ENCODE measurements around the gene NXPH3. TPM values are rescaled to one million over a fixed set of nuclear protein-coding genes. Genes with fewer than 3 reads are reported as not detected.

The NXPH3 gene
- total RNA-seq, 5 donors from 2014 or later (not counting 1 experiment from before 2014, with no cell fraction given) = not detected

GRCh38 chr17:49598918-49599317 is 23.2 kb downstream of the NXPH3 start:
- no peak overlapping the region for H3K4me3 Mint-ChIP-seq
- no peak for DNase-seq
- H3K36me3 Mint-ChIP-seq = peaks cover 73% of the 10 kb centered on the region
- CTCF ChIA-PET = interaction anchor here in 1 of 2 donors (0.7 kb wide), 1 partner anchor 110 kb away, joined by 3 read pairs; no protein-coding TSS in a partner anchor
- no peaks in the 10 kb centered on the region for H3K9me3 ChIP-seq
- POLR2A ChIA-PET = no interaction called here
- no peak overlapping the region for H3K27ac ChIP-seq (ENCODE audit: low read length)
- no peaks in the 10 kb centered on the region for H3K9me3 Mint-ChIP-seq
- H3K27ac Mint-ChIP-seq = no peak overlapping the region
- no peaks in the 10 kb centered on the region for H3K4me1 ChIP-seq (ENCODE audit: control insufficient read depth in 1 of 2, extremely low read depth in 1 of 2, insufficient read depth in 2 of 2, low read length in 2 of 2)
- H3K27me3 ChIP-seq (replicated peaks in 1 of 2; ENCODE audit: control insufficient read depth in 2 of 2, extremely low read depth in 1 of 2, insufficient read depth in 2 of 2, low read length in 1 of 2) = no peaks in the 10 kb centered on the region
- H3K4me1 Mint-ChIP-seq = no peaks in the 10 kb centered on the region
- H3K4me3 ChIP-seq (ENCODE audit: control insufficient read depth in 1 of 2, extremely low read depth in 1 of 2, low read length in 1 of 2) = no peak overlapping the region
- ATAC-seq (replicated peaks in 1 of 4) = no peak
- H3K36me3 ChIP-seq (ENCODE audit: control insufficient read depth in 2 of 2, extremely low read depth in 1 of 2, insufficient read depth in 1 of 2, low read length in 1 of 2) = peaks cover 11 to 88% of the 10 kb centered on the region in 2 donors
- no peaks in the 10 kb centered on the region for H3K27me3 Mint-ChIP-seq
- WGBS (ENCODE audit: insufficient coverage) = 100% methylated on average over 1 of the region's 3 CpGs

GRCh38 chr17:49600949-49601348 is 25.3 kb downstream of the NXPH3 start:
- Mint-ChIP-seq H3K27ac (no peak overlapping the region), H3K9me3 (no peaks in the 10 kb centered on the region), H3K36me3 (peaks cover 78% of the 10 kb centered on the region), H3K27me3 (no peaks in the 10 kb centered on the region), H3K4me3 (no peak overlapping the region), H3K4me1 (no peaks in the 10 kb centered on the region)
- ChIA-PET POLR2A (no interaction called here), CTCF (no interaction called here)
- no peaks in the 10 kb centered on the region for H3K9me3 ChIP-seq
- ATAC-seq (replicated peaks in 1 of 4) (no peak), DNase-seq (no peak)
- no peak overlapping the region for H3K27ac ChIP-seq (ENCODE audit: low read length)
- H3K4me3 ChIP-seq (ENCODE audit: control insufficient read depth in 1 of 2, extremely low read depth in 1 of 2, low read length in 1 of 2) = no peak overlapping the region
- H3K36me3 ChIP-seq (ENCODE audit: control insufficient read depth in 2 of 2, extremely low read depth in 1 of 2, insufficient read depth in 1 of 2, low read length in 1 of 2) = peaks cover 13 to 92% of the 10 kb centered on the region in 2 donors
- H3K4me1 ChIP-seq (ENCODE audit: control insufficient read depth in 1 of 2, extremely low read depth in 1 of 2, insufficient read depth in 2 of 2, low read length in 2 of 2) = no peaks in the 10 kb centered on the region
- no peaks in the 10 kb centered on the region for H3K27me3 ChIP-seq (replicated peaks in 1 of 2; ENCODE audit: control insufficient read depth in 2 of 2, extremely low read depth in 1 of 2, insufficient read depth in 2 of 2, low read length in 1 of 2)

GRCh38 chr17:49602783-49603182 is 27.1 kb downstream of the NXPH3 start:
- ATAC-seq (replicated peaks in 1 of 4) = no peak
- no peaks in the 10 kb centered on the region for H3K9me3 Mint-ChIP-seq
- H3K27me3 ChIP-seq (replicated peaks in 1 of 2; ENCODE audit: control insufficient read depth in 2 of 2, extremely low read depth in 1 of 2, insufficient read depth in 2 of 2, low read length in 1 of 2) = no peaks in the 10 kb centered on the region
- H3K36me3 Mint-ChIP-seq = peaks cover 72% of the 10 kb centered on the region
- H3K4me1 ChIP-seq (ENCODE audit: control insufficient read depth in 1 of 2, extremely low read depth in 1 of 2, insufficient read depth in 2 of 2, low read length in 2 of 2) = no peaks in the 10 kb centered on the region
- no peak overlapping the region for H3K27ac Mint-ChIP-seq
- no peak overlapping the region for H3K27ac ChIP-seq (ENCODE audit: low read length)
- H3K36me3 ChIP-seq (ENCODE audit: control insufficient read depth in 2 of 2, extremely low read depth in 1 of 2, insufficient read depth in 1 of 2, low read length in 1 of 2) = peaks cover 13 to 93% of the 10 kb centered on the region in 2 donors
- CTCF ChIA-PET = no interaction called here
- H3K9me3 ChIP-seq = no peaks in the 10 kb centered on the region
- no peak overlapping the region for H3K4me3 ChIP-seq (ENCODE audit: control insufficient read depth in 1 of 2, extremely low read depth in 1 of 2, low read length in 1 of 2)
- H3K4me3 Mint-ChIP-seq = no peak overlapping the region
- no peaks in the 10 kb centered on the region for H3K4me1 Mint-ChIP-seq
- POLR2A ChIA-PET = interaction anchor here in 1 of 2 donors (0.5 kb wide), 1 partner anchor 28 kb away, joined by 4 read pairs; no protein-coding TSS in a partner anchor
- no peaks in the 10 kb centered on the region for H3K27me3 Mint-ChIP-seq
- DNase-seq = no peak

GRCh38 chr17:49603238-49603637 is 27.6 kb downstream of the NXPH3 start:
- ATAC-seq (replicated peaks in 1 of 4) (no peak), DNase-seq (no peak)
- no peak overlapping the region for H3K4me3 ChIP-seq (ENCODE audit: control insufficient read depth in 1 of 2, extremely low read depth in 1 of 2, low read length in 1 of 2)
- no peak overlapping the region for H3K4me3 Mint-ChIP-seq
- no peaks in the 10 kb centered on the region for H3K27me3 ChIP-seq (replicated peaks in 1 of 2; ENCODE audit: control insufficient read depth in 2 of 2, extremely low read depth in 1 of 2, insufficient read depth in 2 of 2, low read length in 1 of 2)
- H3K4me1 ChIP-seq (ENCODE audit: control insufficient read depth in 1 of 2, extremely low read depth in 1 of 2, insufficient read depth in 2 of 2, low read length in 2 of 2) = no peaks in the 10 kb centered on the region
- H3K36me3 Mint-ChIP-seq = peaks cover 72% of the 10 kb centered on the region
- no CpG with 5 or more reads among the region's 3 CpGs for WGBS (ENCODE audit: insufficient coverage)
- no peak overlapping the region for H3K27ac ChIP-seq (ENCODE audit: low read length)
- ChIA-PET POLR2A (interaction anchor here in 1 of 2 donors (0.5 kb wide), 1 partner anchor 29 kb away, joined by 4 read pairs; no protein-coding TSS in a partner anchor), CTCF (interaction anchor here in 1 of 2 donors (0.5 to 0.6 kb wide), 2 partner anchors 58 to 101 kb away, joined by 8 to 11 read pairs; no protein-coding TSS in a partner anchor)
- no peaks in the 10 kb centered on the region for H3K4me1 Mint-ChIP-seq
- no peaks in the 10 kb centered on the region for H3K9me3 ChIP-seq
- peaks cover 10 to 93% of the 10 kb centered on the region in 2 donors for H3K36me3 ChIP-seq (ENCODE audit: control insufficient read depth in 2 of 2, extremely low read depth in 1 of 2, insufficient read depth in 1 of 2, low read length in 1 of 2)
- no peaks in the 10 kb centered on the region for H3K27me3 Mint-ChIP-seq
- H3K9me3 Mint-ChIP-seq = no peaks in the 10 kb centered on the region
- no peak overlapping the region for H3K27ac Mint-ChIP-seq

GRCh38 chr17:49603720-49604119 is 28.0 kb downstream of the NXPH3 start:
- Mint-ChIP-seq H3K9me3 (no peaks in the 10 kb centered on the region), H3K4me1 (no peaks in the 10 kb centered on the region), H3K4me3 (no peak overlapping the region), H3K27ac (peak overlapping the region in 1 of 2 donors; percentile 11), H3K36me3 (peaks cover 67% of the 10 kb centered on the region), H3K27me3 (no peaks in the 10 kb centered on the region)
- H3K4me3 ChIP-seq (ENCODE audit: control insufficient read depth in 1 of 2, extremely low read depth in 1 of 2, low read length in 1 of 2) = no peak overlapping the region
- peaks cover 10 to 93% of the 10 kb centered on the region in 2 donors for H3K36me3 ChIP-seq (ENCODE audit: control insufficient read depth in 2 of 2, extremely low read depth in 1 of 2, insufficient read depth in 1 of 2, low read length in 1 of 2)
- ATAC-seq (replicated peaks in 1 of 4) (no peak), DNase-seq (no peak)
- H3K27ac ChIP-seq (ENCODE audit: low read length) = no peak overlapping the region
- H3K27me3 ChIP-seq (replicated peaks in 1 of 2; ENCODE audit: control insufficient read depth in 2 of 2, extremely low read depth in 1 of 2, insufficient read depth in 2 of 2, low read length in 1 of 2) = no peaks in the 10 kb centered on the region
- no peaks in the 10 kb centered on the region for H3K9me3 ChIP-seq
- WGBS (ENCODE audit: insufficient coverage) = 100% methylated on average over 1 of the region's 2 CpGs
- CTCF ChIA-PET = interaction anchor here in 1 of 2 donors (0.5 to 0.6 kb wide), 2 partner anchors 58 to 101 kb away, joined by 8 to 11 read pairs; no protein-coding TSS in a partner anchor
- H3K4me1 ChIP-seq (ENCODE audit: control insufficient read depth in 1 of 2, extremely low read depth in 1 of 2, insufficient read depth in 2 of 2, low read length in 2 of 2) = no peaks in the 10 kb centered on the region
- POLR2A ChIA-PET = no interaction called here

GRCh38 chr17:49604314-49604869 is 28.7 kb downstream of the NXPH3 start:
- Mint-ChIP-seq H3K4me1 (no peaks in the 10 kb centered on the region), H3K27me3 (no peaks in the 10 kb centered on the region), H3K9me3 (no peaks in the 10 kb centered on the region), H3K27ac (no peak overlapping the region), H3K4me3 (no peak overlapping the region), H3K36me3 (peaks cover 63% of the 10 kb centered on the region)
- Histone ChIP-seq H3K4me3 (ENCODE audit: control insufficient read depth in 1 of 2, extremely low read depth in 1 of 2, low read length in 1 of 2) (no peak overlapping the region), H3K9me3 (no peaks in the 10 kb centered on the region), H3K27ac (ENCODE audit: low read length) (no peak overlapping the region), H3K4me1 (ENCODE audit: control insufficient read depth in 1 of 2, extremely low read depth in 1 of 2, insufficient read depth in 2 of 2, low read length in 2 of 2) (no peaks in the 10 kb centered on the region), H3K27me3 (replicated peaks in 1 of 2; ENCODE audit: control insufficient read depth in 2 of 2, extremely low read depth in 1 of 2, insufficient read depth in 2 of 2, low read length in 1 of 2) (no peaks in the 10 kb centered on the region), H3K36me3 (ENCODE audit: control insufficient read depth in 2 of 2, extremely low read depth in 1 of 2, insufficient read depth in 1 of 2, low read length in 1 of 2) (peaks cover 10 to 92% of the 10 kb centered on the region in 2 donors)
- ChIA-PET POLR2A (no interaction called here), CTCF (interaction anchor here in 1 of 2 donors (0.5 kb wide), 1 partner anchor 656 kb away, joined by 6 read pairs; no protein-coding TSS in a partner anchor)
- WGBS (ENCODE audit: insufficient coverage) = 97% methylated on average over 5 of the region's 7 CpGs
- ATAC-seq (replicated peaks in 1 of 4) = no peak
- no peak for DNase-seq
